Fibroblast of villous mesenchyme (primary cell): ENCODE measurements around the gene C10orf105. TPM values are rescaled to one million over a fixed set of nuclear protein-coding genes. Genes with fewer than 3 reads are reported as not detected.

ENCODE experiments used
- DNase-seq: peaks from one replicate; pipeline ENCODE4 v3.0.0-alpha.2; 2010; ENCODE audit warnings: low read depth
- H3K4me3 ChIP-seq: 2 replicates; pipeline ENCODE4 v1.5.1; 2011; ENCODE audit warnings: low read depth, mild to moderate bottlenecking, low read length
- total RNA-seq: library from RNA; depleted of rRNA; stranded (reverse); fragments of >200 nt; gene quantifications from 2 replicates; pipeline ENCODE4 v1.2.3, GENCODE V29; 2012
- TF ChIP-seq, protein P1 (sequence below): IDR thresholded peaks from 2 replicates; pipeline ENCODE4 v1.5.1; 2012; ENCODE audit warnings: low read depth, mild to moderate bottlenecking, low read length; ENCODE audit not compliant: insufficient read depth

C10orf105 gene
- total RNA-seq, 1 donor, result not detected

GRCh38 chr10:71707240-71707789 is 12.3 kb downstream of the C10orf105 start:
- DNase-seq, result no peak
- H3K4me3 ChIP-seq, result no peak overlapping the region
- TF ChIP-seq, protein P1, sequence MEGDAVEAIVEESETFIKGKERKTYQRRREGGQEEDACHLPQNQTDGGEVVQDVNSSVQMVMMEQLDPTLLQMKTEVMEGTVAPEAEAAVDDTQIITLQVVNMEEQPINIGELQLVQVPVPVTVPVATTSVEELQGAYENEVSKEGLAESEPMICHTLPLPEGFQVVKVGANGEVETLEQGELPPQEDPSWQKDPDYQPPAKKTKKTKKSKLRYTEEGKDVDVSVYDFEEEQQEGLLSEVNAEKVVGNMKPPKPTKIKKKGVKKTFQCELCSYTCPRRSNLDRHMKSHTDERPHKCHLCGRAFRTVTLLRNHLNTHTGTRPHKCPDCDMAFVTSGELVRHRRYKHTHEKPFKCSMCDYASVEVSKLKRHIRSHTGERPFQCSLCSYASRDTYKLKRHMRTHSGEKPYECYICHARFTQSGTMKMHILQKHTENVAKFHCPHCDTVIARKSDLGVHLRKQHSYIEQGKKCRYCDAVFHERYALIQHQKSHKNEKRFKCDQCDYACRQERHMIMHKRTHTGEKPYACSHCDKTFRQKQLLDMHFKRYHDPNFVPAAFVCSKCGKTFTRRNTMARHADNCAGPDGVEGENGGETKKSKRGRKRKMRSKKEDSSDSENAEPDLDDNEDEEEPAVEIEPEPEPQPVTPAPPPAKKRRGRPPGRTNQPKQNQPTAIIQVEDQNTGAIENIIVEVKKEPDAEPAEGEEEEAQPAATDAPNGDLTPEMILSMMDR, result no peak

DNA sequence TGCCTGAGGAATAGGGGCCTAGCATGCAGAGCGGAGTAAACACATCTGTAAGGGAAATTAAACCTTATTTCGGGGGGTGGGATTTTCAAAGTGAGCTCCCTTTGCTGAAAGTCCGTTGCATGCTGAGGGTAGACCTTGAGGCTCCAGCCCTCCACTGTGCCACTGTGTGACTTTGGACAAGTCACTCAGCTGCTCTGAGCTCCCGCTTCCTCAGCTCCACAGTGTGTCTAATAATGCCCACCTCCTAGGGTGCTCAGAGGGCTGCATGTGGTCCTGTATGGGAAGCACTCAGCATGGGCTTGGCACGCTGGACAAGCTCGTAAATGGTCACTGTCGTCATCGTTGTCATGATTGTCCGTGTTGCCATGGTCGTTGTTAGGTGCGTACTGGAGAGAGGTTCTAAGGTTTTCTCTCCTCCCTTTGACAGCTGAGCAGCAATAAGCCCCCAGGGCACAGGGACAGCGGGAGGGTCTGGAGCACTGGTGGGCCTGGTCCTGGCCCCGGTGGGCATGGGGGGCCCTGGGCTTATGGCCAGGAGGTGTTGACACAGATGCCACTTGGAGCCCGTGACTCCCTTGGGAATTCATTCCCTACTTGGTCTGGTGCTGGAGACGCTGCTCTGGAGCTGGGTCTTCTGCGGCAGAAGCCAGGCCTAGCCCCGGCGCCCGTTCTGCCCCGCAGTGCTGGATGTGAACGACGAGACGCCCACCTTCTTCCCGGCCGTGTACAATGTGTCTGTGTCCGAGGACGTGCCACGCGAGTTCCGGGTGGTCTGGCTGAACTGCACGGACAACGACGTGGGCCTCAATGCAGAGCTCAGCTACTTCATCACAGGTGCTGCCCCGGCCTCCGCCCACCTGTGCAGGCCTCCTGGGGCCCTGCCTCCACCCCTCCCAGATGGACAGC is 13.1 kb downstream of the C10orf105 start:
- TF ChIP-seq, protein P1, result no peak
- DNase-seq, result no peak
- no peak overlapping the region for H3K4me3 ChIP-seq

DNA sequence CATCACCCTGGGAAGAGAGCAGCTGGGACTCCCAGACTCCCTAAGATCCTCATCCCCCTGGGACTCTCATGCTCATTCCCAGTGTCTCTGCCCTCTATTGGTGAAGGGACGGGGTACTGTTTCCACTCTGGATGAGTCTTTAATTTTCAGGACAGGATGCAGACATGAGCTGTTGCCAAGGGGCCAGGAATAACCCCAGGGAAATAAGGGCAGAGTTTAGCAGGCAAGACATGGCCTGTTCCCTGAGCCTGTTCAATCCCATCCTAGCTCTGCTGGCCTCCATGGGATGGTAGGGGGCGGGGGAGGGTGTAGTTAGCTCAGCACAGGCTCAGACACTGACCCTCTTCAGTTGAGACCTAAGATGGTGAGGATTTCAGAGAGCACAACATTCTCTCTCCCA is 14.0 kb downstream of the C10orf105 start:
- TF ChIP-seq, protein P1, result no peak
- no peak for DNase-seq
- H3K4me3 ChIP-seq, result no peak overlapping the region

DNA sequence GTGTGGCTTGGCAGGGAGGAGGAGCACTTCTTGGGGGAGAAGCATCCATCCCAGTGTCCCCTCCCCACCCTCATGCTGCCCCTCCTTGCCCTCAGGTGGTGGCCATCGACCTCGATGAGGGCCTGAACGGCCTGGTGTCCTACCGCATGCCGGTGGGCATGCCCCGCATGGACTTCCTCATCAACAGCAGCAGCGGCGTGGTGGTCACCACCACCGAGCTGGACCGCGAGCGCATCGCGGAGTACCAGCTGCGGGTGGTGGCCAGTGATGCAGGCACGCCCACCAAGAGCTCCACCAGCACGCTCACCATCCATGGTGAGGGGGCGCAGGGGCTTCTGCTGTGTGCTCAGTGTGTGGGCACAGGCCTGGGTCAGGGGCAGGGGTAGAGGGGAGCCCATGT is 14.8 kb downstream of the C10orf105 start:
- TF ChIP-seq, protein P1, result no peak

DNA sequence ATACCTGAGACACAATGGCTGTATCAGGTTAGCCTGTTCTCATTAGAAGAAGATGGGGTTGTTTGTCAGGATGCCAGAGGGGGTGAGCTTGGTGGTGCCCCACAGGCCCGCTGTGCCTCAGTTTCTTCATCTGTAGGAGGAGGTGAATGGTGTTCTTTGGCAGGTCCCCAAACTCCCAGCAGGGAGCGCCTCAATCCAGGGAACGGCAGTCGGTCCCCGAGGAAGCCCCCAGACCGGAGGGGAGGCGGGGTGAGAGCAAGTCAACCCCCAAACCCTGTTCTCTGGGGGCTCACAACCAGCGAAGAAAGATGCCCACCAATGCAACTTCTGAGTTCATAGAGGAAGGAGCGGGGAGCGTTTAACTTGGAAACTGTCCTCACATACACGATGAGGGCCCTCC is 16.0 kb downstream of the C10orf105 start:
- TF ChIP-seq, protein P1, result peak; percentile 5
- DNase-seq, result no peak
- no peak overlapping the region for H3K4me3 ChIP-seq

More for the DNA sequence above, 14.8 kb downstream of the C10orf105 start:
- no peak for DNase-seq
- no peak overlapping the region for H3K4me3 ChIP-seq

DNA sequence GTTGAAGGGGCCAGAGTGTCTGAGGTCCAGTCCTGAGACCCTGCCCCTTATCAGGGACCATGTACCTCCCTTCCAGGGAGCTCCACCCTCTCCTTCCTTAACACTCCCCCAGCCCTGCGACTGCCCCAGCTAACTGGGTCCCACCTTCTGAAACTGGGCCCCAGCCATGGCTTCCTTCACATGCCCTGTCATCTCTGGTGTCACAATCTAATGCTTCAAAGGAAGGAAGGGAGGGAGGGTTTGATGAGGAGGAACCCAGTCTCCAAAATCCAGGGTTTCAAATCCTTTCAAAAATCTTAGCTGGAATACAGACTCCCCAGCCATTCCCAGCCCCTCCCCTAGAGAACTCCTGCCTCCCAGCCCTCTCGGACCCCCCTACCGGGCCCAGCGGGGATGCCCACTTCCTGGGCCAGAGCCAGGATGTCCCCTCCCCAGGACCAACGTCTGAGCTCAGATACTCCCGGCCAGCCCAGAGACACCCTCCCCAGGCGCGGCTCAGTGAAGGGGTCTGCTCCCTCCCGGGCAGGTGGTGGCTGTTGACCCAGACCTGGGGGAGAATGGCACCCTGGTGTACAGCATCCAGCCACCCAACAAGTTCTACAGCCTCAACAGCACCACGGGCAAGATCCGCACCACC is 18.0 kb downstream of the C10orf105 start:
- DNase-seq, result no peak
- no peak overlapping the region for H3K4me3 ChIP-seq
- TF ChIP-seq, protein P1, result no peak
